Neutrophil (primary cell): ENCODE results near the gene MPND.
"Not testable (repeated sequence)": the region's sequence is repeated elsewhere in the genome, so short reads cannot be mapped to it uniquely, and the experiment has no call there.

ENCODE experiments used
- H3K27ac ChIP-seq: fragments of 200-600 bp; sonication (generic); 2 replicates; pipeline ENCODE4 v1.5.1; 2016; ENCODE audit warnings: mild to moderate bottlenecking, moderate library complexity
- H3K27me3 ChIP-seq: fragments of 200-600 bp; sonication (generic); 2 replicates; pipeline ENCODE4 v1.6.0; 2016; ENCODE audit warnings: mild to moderate bottlenecking
- H3K36me3 ChIP-seq: fragments of 200-600 bp; sonication (generic); 2 replicates; pipeline ENCODE4 v1.5.1; 2017
- H3K4me1 ChIP-seq, 2 experiments: fragments of 200-600 bp in 1 of 2; sonication (generic) in 1 of 2; 1 replicate in 1 of 2; 2 replicates in 1 of 2; pipeline versions ENCODE4 v1.5.1 to v1.6.1; 2013 to 2016; ENCODE audit warnings: low read depth in 1 of 2, low read length in 1 of 2, mild to moderate bottlenecking in 1 of 2, moderate library complexity in 1 of 2; ENCODE audit not compliant: control insufficient read depth in 1 of 2, insufficient read depth in 1 of 2
- H3K4me3 ChIP-seq, 2 experiments: fragments of 200-600 bp in 1 of 2; sonication (generic) in 1 of 2; 1 replicate in 1 of 2; 2 replicates in 1 of 2; pipeline ENCODE4 v1.5.1; 2013 to 2016; ENCODE audit warnings: low read depth in 1 of 2, low read length in 1 of 2, mild to moderate bottlenecking in 1 of 2, moderate library complexity in 1 of 2
- H3K9me3 ChIP-seq: fragments of 200-600 bp; sonication (generic); 2 replicates; pipeline ENCODE4 v1.5.1; 2016
- TF ChIP-seq, protein P1 (sequence below): fragments of 200-600 bp; sonication (generic); IDR thresholded peaks from 2 replicates; pipeline ENCODE4 v1.5.1; 2016; ENCODE audit warnings: antibody characterized with exemption

Gene MPND

DNA sequence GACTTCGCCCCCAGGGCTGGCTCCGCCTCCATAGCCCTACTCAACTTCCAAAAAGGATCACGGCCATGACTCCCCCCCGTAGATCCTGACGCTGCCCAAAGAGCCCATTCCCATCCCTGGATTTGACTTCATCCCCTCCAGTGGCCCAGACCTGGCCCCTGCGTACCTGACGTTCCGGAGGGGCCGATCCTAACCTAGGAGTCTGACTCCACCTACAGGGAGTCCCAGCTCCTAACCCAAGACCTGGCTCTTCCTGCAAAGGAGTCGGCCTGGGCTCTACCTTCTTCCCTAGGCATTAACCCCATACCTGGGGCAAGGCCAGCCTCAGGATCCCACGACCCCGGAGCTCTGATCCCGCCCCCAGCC lies 15.5 kb upstream of the MPND start:
- H3K27me3 ChIP-seq, result peaks cover 56% of the 10 kb centered on the region
- H3K9me3 ChIP-seq, result no peaks in the 10 kb centered on the region
- peaks cover 10 to 19% of the 10 kb centered on the region in 2 experiments for H3K4me1 ChIP-seq
- TF ChIP-seq, protein P1, sequence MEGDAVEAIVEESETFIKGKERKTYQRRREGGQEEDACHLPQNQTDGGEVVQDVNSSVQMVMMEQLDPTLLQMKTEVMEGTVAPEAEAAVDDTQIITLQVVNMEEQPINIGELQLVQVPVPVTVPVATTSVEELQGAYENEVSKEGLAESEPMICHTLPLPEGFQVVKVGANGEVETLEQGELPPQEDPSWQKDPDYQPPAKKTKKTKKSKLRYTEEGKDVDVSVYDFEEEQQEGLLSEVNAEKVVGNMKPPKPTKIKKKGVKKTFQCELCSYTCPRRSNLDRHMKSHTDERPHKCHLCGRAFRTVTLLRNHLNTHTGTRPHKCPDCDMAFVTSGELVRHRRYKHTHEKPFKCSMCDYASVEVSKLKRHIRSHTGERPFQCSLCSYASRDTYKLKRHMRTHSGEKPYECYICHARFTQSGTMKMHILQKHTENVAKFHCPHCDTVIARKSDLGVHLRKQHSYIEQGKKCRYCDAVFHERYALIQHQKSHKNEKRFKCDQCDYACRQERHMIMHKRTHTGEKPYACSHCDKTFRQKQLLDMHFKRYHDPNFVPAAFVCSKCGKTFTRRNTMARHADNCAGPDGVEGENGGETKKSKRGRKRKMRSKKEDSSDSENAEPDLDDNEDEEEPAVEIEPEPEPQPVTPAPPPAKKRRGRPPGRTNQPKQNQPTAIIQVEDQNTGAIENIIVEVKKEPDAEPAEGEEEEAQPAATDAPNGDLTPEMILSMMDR, result no peak
- H3K4me3 ChIP-seq, result peak overlapping the region; percentile 21 to 56
- no peak overlapping the region for H3K27ac ChIP-seq
- no peaks in the 10 kb centered on the region for H3K36me3 ChIP-seq

DNA sequence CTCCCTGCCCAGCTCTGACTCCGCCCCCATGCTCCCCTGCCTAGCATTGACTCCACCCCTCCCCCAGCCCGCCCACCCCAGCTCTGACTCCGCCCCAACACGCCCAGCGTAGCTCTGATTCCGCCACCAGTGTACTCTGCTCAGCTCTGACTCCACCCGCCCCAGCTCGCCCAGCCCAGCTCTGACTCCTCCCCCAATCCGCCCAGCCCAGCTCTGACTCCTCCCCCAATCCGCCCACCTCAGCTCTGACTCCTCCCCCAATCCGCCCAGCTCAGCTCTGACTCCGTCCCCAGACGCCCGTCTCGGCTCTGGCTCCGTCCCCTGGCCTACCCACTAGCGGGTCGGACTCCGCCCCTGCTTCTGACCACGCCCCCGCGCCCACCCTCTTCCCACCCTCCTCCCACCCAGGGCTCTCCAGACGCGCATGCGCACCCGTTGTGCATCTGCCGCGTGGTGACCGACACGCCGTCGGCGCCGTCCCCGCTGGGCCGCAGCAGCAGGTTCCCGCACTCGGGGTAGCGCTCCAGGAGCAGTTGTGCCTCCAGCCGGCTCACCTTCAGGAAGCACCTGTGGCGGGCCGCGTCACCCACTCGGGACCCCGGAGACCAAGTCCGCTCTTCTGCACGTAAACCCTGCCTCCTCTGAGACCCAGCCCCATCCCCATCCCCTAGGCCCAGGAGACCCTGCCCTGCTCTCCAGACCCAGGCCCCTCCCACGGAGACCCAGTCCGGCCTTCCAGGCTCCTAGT lies 14.9 kb upstream of the MPND start:
- no peaks in the 10 kb centered on the region for H3K36me3 ChIP-seq
- H3K4me3 ChIP-seq, result peak overlapping the region; percentile 43 to 56
- H3K27me3 ChIP-seq, result peaks cover 56% of the 10 kb centered on the region
- no peak overlapping the region for H3K27ac ChIP-seq
- H3K4me1 ChIP-seq, result peaks cover 10 to 19% of the 10 kb centered on the region in 2 experiments
- no peaks in the 10 kb centered on the region for H3K9me3 ChIP-seq
- TF ChIP-seq, protein P1, result no peak

DNA sequence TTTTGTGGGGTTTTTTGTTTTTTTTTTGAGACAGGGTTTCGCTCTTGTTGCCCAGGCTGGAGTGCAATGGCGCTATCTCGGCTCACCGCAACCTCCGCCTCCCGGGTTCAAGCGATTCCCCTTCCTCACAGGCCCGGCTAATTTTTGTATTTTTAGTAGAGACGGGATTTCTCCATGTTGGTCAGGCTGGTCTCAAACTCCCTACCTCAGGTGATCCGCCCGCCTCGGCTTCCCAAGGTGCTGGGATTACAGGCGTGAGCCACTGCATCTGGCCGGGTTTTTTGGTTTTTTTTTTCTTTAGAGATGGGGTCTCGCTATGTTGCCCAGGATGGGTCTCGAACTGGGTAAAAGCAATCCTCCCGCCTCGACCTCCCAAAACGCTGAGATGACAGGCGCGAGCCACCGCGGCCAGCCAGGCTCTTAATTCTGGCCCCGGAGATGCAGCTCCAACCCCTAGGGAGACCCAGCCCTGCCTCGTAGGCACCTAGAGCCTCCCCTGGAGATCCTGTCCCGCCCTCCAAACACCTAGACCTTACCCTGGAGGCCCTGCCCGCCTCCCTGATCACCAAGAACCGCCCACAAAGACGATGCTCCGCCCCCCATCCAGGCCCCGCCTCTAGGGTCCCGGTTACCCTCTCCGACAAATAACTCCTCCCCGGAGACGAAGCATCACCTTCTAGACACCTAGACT lies 14.2 kb upstream of the MPND start:
- H3K4me3 ChIP-seq, result peak overlapping the region; percentile 43 to 56
- H3K27ac ChIP-seq, H3K9me3 ChIP-seq, H3K36me3 ChIP-seq: not testable (repeated sequence)
- H3K27me3 ChIP-seq, result peaks cover 54% of the 10 kb centered on the region
- H3K4me1 ChIP-seq, result peaks cover 10 to 19% of the 10 kb centered on the region in 2 experiments

DNA sequence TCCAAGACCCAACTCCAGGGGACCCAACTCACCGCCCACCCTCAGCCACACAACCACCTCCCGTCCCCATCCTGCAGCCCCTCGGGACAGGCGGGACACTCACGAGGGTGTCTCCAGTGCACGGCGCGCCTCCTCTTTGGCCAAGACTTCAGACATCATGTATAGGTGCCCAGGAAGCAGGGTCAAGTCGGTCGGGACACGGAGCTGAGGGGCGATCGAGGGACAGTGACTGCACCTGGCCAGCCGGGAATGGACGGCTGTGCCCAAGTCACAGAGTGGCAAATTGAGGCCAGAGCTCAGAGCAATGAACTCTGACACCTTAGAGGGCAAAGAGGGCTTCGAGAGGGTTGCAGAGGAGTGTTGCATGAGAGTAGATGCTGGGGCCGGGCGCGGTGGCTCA lies 13.5 kb upstream of the MPND start:
- Histone ChIP-seq H3K4me1 (peaks cover 10 to 19% of the 10 kb centered on the region in 2 experiments), H3K9me3 (no peaks in the 10 kb centered on the region), H3K4me3 (no peak overlapping the region), H3K36me3 (no peaks in the 10 kb centered on the region), H3K27ac (no peak overlapping the region), H3K27me3 (peaks cover 51% of the 10 kb centered on the region)
- TF ChIP-seq, protein P1, result no peak

DNA sequence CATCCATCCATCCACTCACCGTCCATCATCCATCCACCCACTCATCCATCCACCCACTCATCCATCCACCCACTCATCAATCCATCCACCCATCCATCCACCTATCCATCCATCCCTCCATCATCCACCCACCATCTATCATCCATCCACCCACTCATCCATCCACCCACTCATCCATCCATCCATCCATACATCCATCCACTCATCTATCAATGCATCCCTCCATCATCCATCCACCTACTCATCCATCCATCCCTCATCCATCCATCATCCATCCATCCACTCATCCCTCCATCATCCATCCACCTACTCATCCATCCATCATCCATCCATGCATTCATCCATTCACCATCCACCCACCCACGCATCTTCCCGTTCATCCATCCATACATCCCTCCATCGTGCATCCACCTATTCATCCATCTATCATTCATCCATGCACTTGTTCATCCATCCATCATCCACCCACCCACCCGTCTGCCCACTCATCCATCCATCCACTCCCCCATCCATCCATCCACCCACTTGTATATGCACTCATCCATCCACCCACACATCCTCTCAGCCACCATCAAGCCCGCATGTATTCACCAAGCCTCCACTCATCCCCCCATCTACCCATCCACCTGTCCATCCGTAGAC lies 8.3 kb upstream of the MPND start:
- Histone ChIP-seq H3K27ac (no peak overlapping the region), H3K36me3 (no peaks in the 10 kb centered on the region)

More for the DNA sequence above, 8.3 kb upstream of the MPND start:
- Histone ChIP-seq H3K27me3 (peaks cover 12% of the 10 kb centered on the region), H3K9me3 (no peaks in the 10 kb centered on the region), H3K4me3 (no peak overlapping the region), H3K4me1 (peaks cover 10% of the 10 kb centered on the region in 2 experiments)
- TF ChIP-seq, protein P1, result no peak
